ENCODE data around the gene TEPSIN. TPM values are rescaled to one million over a fixed set of nuclear protein-coding genes. Genes with fewer than 3 reads are reported as not detected.
"Not testable (repeated sequence)": the region's sequence is repeated elsewhere in the genome, so short reads cannot be mapped to it uniquely, and the experiment has no call there.

TEPSIN gene
- total RNA-seq, 1 donor, result 38.0 TPM

DNA sequence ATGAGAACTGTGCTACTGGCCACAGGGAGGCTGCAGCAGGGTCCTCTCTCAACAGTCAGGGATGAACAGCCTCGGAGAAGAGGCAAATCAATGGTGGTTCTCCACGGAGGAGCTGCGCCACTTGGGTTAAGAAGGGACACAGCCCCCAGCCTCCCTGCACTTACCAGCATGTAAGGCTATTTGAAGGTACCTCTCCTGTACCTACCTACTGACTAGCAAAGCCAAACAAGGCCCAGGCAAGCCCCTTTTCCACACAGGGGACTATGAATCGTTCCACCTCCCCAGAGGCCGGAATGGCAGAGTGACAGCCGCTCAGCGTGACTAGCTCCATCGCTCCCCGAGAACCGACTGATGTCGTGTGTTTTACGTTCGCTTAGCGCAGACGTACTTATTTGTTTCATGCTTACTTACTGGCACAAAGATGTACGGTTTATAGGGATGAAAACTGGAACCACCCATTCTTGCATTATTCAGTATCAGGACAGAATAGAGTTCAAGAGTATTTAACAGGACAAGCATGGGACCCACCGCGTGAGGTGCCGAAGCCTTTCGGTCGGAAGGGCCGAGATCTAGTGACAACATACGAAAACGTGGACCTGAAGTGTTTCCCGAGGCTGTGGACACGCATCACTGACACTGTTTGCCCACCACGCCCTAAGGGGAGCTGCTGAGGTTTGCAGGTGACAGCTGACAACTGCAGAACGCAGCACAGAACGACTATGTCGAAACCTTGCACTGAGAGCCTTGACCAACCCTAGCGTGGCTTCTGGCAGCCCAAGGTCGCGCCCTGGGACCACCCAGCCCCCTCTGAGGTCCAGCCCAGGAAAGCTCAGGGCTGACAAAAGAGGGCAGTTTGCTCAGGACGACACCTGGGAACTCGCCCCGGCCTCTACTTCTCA, 1.0 kb downstream of the TEPSIN start:
- no peak for DNase-seq (ENCODE audit: low read depth in 2 of 3, low spot score in 2 of 3)

DNA sequence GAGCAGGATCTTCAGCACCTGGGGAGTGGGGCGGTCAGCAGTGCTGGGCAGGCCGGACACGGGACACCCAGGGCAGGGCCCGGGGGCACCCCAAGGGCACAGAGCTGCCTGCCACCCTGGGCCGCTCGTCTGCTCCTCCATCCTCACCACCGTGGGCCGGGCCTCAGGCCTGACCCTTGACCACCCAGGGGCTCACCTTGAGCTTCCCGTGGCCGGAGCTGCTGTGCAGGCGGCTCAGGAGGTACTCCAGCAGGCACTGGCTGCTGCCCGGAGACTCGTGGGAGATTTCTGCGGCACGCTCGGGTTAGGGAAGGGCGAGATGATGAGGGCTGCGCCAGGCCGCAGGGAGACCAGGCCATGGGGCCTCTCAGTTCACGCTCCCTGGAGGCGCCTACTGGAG, 2.1 kb downstream of the TEPSIN start:
- DNase-seq (ENCODE audit: low read depth in 2 of 3, low spot score in 2 of 3), result no peak

DNA sequence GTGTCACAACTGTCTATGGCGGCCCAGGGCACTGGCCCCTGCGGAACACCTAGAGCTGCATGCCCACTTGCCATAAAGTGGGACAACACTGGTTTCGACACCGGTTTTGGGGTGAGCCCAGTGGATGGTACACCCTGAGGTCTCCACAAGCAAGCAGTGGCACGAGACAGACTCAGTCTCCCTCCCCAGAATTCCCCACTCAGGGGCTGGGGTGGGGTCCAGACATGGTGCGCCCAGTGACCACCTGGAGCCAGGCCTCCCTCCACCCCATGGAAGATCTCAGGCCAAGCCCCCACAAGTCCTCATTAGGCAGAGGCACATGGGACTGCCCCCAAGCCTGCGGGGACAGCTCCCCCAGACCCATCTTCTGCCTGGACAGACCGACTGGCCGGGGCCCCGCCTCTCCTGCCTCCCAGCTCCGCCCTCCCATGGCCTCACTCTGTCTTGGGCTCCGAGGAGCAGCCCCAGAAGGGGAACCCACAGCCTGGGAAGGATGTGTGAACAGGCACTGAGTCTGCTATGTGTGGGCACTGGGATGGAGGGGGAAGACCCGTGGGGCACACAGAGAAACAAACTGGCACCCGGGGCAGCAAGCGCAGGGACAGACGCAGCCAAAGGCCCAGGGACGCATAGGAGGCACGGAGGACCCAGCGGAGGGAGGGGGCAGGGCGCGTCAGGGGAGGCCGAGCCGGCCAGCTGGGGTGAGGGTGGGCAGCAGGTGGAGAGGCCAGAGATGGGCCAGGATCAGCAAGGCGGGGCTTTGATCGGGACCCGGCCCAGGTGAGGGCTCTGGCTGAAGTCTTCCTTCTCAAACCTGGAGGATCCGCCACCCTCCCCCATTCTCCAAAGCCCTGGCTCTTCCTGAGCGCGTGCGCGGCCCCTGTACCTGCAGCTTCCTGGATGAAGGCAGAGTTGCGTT, 2.8 kb downstream of the TEPSIN start:
- DNase-seq (ENCODE audit: low read depth in 2 of 3, low spot score in 2 of 3), result no peak

DNA sequence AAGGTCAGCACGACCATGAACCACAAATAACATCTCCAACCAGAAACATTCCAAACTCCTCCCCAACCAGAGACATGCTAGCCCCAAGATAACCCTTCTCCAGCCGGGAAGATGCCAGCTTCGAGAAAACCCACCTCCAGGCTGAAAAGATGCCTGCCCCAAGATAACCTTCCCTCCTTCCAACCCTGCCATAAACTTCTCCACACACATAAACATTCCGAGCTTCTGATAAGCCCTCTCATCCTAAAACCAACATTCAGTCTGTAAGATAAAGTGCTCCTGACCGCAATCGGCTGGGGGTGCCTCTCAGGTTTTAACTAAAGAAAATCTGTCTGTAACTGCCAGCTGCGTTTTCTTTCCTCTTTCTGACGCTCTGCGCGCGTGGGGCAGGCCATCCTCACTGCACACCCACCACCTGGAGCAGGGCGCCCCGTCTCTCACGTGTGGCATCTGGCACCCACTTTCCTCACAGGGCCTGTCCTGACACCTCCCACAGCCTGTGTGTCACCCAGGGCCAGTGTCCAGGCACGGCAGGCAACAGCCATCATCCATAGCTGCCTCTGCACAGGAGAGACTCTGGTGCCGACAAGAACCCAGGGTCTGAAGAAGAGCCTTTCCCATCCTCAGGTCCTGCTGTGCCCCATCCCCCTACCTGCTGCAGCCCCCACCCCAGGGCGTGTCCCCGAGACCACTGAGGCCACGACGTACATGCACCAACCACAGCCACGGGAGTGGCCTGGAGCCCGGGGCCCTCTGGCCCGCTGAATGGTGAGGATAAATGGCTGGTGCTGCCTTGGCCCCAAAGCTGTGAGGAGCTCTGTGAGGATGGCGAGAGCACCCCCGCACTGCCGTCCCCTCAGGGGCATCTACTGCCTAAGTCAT, 3.7 kb downstream of the TEPSIN start:
- DNase-seq (ENCODE audit: low read depth in 2 of 3, low spot score in 2 of 3), result no peak

DNA sequence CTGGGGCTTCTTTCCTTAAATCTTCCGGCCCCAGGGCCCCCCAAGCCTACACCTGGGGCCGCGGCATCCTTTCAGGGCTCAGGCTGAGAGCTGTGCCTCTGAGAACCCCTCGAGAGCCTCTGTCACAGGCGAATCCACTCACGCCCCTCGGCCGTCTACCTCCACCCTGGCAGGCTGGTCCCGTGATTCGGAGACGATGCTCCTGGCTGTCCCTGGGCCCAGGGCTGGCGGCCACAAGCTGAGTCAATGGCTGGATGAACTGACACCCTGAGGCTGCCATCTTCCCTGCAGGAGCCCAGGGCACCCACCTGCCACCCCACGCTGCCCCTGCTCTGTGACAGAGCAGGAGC, 4.4 kb downstream of the TEPSIN start:
- no peak for DNase-seq (ENCODE audit: low read depth in 2 of 3, low spot score in 2 of 3)

DNA sequence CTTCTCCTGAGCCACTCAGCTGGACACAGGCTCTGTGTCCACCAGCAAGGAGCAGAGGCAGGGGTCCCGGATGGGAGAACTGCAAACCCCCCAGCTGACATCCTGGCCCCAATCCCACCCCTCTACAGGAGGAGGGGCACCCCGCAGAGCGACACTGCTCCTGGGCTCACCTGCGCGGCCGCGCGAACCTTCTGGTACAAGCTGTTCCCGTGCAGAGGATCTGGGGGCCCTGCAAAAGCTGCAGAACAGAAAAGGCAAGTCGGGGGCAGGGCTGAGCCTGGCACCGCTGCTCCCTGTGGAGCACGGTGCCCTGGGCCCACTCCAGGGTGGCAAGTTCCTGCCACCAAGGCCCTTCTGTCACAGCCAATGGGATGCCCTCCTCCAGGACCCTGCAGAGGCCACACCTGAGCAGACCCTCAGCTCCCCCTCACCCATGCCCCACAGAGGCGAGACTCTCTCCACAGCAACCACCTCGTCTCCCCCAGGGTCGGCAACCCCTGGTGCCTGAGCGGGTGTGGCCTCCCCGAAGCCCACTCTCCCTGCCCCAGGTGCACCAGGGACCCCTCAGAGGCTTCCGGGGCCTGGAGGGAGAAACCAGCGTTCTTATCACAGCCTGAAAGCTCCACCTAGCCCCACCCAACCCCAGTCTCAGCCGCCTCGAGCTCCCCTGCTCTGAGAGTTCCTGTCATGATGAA, 4.9 kb downstream of the TEPSIN start:
- DNase-seq (ENCODE audit: low read depth in 2 of 3, low spot score in 2 of 3), result no peak

DNA sequence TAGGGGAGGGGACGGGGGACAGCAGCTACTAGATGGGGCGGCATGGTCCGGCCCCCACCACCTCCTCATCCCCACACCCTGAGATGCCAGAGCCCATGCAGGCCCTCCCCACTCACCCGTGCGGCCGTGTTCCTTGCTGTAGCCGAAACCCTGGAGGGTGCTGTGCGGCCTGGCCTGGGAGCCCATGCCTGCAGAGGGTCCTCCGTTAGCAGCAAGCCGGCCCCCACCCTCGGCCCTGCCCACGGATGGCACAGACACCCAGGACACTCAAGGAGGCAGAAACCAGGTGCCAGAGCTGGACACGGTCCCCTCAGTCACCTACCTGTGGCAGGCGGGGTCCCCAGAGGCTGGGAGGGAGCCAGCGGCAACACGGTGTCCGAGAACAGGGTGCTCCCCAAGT, 5.5 kb downstream of the TEPSIN start:
- no peak for DNase-seq (ENCODE audit: low read depth in 2 of 3, low spot score in 2 of 3)

DNA sequence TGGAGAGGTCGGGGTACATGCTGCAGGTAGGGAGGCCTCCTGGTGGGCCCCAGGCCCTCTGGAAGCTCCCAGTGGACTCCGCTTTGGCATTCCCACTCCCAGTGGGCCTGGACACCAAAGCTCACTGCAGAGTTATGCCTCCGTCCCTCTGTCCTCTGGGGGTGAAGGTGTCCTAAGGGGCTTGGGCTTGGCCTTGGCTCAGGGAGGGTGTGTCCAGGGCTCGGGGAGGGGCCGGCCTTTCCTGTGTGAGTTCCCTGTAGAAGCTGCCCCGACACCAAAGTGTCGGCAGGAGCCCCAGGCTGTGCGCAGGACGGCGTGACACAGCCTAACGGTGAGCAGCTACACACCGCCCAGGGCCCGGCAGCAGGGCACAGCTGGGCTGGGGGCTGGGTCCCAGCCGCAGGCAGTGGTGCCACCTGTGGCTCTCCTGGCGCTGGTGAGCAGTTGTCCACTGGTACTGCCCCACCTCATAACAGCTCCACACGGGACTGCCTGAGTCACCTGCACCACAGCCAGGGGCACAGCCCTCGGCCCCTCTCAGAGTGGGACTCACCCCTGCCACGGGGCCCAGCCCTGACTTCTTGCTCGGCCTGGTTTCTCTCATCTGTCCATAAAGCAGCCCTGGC, 6.1 kb downstream of the TEPSIN start:
- DNase-seq (ENCODE audit: low read depth in 2 of 3, low spot score in 2 of 3), result no peak

DNA sequence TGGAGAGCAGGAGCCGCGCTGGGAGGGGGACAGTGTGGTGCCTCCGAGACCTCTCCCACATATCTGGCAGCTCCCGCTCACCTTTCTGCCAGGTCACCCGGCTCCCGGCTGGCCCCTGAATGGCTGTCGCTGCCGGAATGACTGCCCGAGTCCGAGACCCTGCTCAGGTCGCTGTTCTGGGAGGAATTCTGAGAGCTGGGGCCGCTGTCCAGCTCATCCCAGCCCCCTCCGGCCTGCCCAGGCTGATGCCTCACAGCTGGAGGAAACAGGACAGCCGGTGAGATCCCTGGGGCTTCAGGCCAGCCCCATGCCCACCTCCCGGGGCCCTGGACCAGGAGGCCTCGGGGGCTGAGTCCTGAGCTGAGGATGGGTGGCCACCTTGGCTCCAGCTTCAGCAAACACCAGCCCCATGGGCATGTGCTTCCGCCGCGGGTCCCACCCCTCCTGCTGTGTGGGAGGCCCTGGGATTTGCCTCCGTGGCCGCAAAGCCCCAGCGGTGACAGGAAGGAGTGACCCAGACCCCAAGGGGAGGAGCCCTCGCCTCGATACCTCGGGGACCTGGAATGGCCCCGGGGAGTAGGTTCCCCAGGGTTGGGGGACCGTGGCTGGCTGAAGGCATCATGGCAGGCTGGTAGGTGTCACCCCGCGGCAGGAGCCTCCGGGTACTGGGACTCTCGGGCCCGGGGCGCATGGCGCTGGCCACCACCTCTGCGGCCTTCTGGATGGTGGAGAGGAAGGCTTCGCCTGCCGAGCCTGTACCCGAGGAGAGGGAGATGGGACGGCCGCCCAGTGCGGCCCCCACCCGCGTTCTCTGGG, 6.9 kb downstream of the TEPSIN start:
- no peak for DNase-seq (ENCODE audit: low read depth in 2 of 3, low spot score in 2 of 3)

DNA sequence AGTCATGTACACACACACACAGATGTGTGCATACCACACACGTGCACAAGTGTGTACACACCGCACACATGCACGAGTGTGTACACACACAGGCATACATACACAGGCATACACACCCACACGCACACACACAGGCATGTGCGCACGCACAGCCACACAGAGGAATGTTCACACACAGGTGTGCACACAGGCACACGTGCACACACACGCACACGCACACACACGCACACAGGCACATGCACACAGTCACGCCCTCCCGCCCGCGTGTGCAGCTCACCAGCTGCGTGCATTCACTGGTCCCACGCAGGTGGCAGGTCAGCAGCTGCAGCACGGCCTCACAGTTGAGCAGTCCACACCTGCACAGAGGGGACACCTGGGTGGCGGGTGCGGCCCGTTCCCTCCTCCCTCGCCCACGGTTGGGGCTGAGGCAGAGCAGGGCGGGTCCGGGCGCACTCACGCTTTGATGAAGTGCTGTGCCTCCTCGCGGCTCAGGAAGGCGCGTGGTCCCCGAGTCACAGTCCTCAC, 7.7 kb downstream of the TEPSIN start:
- no peak for DNase-seq (ENCODE audit: low read depth in 2 of 3, low spot score in 2 of 3)

DNA sequence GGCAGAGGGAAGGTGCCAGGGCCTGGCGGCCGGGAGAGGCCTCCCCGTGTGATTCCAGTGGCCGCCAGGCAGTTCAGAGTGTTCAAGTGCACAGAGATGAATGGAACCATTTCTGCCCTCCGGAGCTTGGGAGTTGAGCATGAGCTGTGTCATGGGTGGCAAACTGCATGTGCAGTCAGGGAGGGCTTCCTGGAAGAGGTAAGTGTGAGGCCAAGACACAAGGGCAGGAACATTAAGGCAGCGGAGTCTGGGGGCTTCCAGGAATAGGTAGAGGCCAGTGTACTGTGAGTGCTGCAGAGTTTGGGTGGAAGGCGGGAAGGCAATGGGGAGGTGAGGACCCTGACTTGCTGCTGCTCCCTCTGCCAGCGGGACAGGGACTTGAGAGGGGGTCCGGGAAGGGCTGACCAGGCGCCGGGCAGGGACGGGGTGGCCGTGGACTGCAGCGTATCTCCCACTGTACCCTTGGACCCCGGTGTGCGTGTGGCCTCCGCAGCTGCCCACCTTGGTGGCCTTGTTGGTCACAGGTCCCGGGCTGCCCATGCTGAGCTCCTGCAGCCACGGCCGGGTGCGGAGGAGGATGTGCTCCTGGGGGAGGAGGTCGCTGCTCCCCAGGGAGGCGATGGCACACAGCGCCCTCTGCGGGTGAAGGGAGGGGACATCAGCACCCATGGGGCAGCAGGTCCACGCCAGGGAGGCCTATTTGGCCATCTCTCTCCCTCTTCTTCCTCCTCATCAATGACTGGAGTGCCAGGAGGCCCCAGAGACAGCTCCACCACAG, 8.6 kb downstream of the TEPSIN start:
- DNase-seq (ENCODE audit: low read depth in 2 of 3, low spot score in 2 of 3), result no peak

DNA sequence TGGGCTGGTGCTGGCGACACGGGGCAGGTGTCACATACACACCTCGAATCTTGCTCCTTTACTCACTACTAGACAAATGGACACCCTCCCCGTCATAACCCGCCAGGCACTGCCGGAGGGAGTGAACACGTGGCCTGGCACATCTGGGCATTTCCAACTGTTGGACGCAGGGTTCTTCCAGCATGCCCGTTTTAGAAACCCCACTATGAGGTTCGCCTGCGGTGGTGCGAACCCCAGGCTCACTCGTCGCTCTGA, 9.3 kb downstream of the TEPSIN start:
- DNase-seq (ENCODE audit: low read depth in 2 of 3, low spot score in 2 of 3), result no peak

DNA sequence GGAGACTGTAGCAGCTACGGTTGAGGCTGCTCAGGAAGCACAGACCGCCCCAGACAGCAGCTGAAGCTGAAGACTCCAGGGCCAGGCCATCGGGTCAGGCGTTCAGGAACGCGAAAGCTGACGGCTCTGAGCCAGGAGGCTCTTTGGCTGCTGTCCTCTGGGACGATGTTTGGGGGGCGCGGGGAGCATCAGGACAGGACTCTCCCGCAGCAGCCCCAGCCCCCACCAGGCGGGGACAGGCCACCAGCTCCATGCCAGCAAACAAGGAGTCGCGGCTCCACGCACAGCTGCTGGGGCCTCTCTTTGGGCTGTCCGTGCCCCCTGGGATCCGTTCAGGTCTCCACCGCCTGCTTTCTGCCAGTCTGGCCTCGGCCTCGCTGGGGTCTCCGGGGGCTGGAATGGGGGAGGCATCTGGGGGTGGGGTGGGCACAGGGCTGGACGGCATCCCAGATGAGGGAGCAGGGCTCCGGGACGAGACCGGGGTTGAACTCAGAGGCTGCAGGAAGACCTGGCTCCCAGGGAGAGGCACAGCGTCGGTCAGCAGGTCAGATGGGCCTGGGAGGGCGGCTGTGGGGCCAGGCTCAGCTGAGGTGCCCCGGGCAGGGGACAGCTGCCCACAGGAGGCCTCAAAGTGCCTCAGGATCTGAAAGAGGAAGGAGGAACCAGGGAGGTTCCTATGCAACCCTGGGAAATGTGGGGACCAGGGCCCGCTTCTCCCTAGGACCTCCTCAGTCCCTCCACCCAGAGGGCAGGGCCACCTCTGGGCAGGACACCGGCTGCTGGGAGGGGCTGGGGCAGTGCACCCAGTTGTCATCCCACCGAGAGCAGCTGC, 9.8 kb downstream of the TEPSIN start:
- no peak for DNase-seq (ENCODE audit: low read depth in 2 of 3, low spot score in 2 of 3)

DNA sequence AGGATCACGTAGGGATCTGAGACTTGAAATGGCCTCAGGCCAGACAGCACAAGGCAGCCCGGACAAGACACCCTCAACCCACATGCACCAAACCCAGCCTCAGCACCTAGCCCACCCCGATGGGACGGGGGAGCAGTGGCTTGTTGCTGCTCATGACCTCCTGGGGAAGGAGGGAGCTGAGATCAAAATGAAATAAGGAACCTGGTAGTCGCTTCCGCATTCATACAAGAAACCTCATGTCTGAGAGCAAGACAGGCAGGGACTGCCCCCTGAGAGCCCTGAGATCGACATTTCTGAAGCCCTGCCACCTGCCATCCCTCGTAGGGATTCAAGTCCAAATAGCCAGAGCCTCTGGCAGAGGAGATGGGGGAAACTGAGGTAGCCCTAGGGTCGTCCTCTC, 10.4 kb downstream of the TEPSIN start:
- DNase-seq (ENCODE audit: low read depth in 2 of 3, low spot score in 2 of 3), result peak in 1 of 3 donors; percentile 45

DNA sequence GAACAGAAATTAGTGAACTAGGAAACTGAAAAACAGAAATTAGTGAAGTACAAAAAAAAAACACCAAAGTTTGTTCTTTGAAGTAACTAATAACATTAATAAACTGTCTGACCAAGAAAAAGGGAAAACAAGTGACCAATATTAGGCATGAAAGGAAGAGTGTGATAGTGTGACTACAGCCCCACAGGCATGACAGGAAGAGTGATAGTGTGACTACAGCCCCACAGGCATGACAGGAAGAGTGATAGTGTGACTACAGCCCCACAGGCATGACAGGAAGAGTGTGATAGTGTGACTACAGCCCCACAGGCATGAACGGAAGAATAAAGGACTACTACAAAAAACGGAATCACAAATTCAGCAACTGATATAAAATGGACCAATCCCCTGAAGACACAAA, 11.2 kb downstream of the TEPSIN start:
- not testable (repeated sequence) for DNase-seq (ENCODE audit: low read depth in 2 of 3, low spot score in 2 of 3)

DNA sequence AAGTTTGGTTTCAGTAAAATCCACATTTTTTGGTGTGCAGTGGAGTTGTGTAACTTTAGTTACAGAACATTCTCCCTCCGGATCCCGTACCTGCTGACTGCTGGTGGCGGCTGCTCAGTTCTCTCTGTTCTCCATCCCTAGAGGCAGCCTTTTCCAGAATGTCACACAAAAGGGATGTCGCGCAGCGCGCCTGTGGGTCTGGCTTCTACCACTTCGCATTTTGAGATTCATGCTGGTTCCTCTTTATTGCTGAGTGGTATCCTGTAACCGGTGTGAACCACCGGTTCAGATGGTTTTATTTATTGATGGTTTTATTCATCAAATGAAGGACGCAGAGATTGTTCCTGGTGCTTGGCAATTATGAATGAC, 15.1 kb downstream of the TEPSIN start:
- peak in 2 of 3 donors; percentile 57 to 77 for DNase-seq (ENCODE audit: low read depth in 2 of 3, low spot score in 2 of 3)
